ENCODE results near the gene NRXN3.

DNA sequence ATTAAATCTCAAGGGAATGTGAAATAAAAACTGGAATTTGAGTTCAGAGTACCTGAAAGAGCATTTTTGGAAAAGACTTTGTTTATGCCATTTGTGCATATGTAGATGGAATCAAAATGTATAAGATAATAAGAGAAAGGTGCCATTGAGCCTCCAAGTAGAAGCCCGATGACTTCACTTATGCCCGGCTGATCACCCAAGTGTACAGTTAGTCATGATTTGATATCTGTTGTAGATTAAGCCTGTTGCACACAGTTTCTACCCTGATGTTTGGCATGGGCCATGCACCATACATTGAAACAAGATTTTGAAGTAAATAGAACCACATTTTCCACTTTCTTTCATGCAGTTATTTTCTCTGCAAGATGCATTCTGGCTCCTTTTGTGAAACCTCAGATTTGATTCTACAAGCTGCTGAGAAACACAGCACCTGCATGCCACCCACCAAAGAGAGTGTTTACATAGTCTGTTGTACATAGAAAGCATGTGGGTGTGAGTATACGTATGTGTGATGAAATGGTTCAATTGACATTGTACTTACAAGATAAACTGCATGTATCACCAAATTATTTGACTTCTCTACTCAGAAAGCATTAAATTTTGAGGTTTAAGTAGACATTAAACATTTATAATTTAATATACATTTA, 1268.6 kb downstream of the NRXN3 start:
- TF ChIP-seq BHLHE40 (IDR thresholded peaks at IDR 0.05; ENCODE audit: borderline replicate concordance) (no peak), HDGF (IDR thresholded peaks at IDR 0.05; ENCODE audit: borderline replicate concordance) (no peak), CTBP1 (IDR thresholded peaks at IDR 0.05; ENCODE audit: borderline replicate concordance) (no peak), ELF4 (IDR thresholded peaks at IDR 0.05) (no peak), FOXA1 (IDR thresholded peaks at IDR 0.05) (no peak), SP1 (IDR thresholded peaks at IDR 0.05) (no peak), FOXK2 (IDR thresholded peaks at IDR 0.05) (no peak), TARDBP (IDR thresholded peaks at IDR 0.05) (no peak), LEF1 (IDR thresholded peaks at IDR 0.05; ENCODE audit: borderline replicate concordance) (no peak), ARNT (IDR thresholded peaks at IDR 0.05) (no peak), L3MBTL2 (conservative IDR thresholded peaks at IDR 0.05) (no peak), FOXM1 (IDR thresholded peaks at IDR 0.05; ENCODE audit: borderline replicate concordance) (no peak), NFRKB (IDR thresholded peaks at IDR 0.05) (no peak)
- TF ChIP-seq, protein P1, sequence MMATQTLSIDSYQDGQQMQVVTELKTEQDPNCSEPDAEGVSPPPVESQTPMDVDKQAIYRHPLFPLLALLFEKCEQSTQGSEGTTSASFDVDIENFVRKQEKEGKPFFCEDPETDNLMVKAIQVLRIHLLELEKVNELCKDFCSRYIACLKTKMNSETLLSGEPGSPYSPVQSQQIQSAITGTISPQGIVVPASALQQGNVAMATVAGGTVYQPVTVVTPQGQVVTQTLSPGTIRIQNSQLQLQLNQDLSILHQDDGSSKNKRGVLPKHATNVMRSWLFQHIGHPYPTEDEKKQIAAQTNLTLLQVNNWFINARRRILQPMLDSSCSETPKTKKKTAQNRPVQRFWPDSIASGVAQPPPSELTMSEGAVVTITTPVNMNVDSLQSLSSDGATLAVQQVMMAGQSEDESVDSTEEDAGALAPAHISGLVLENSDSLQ (IDR thresholded peaks at IDR 0.05): no peak

Measured in HEK293T (cell line).